Left hindlimb (tissue), 1 donor: ENCODE measurements around the gene GNG13.
"Not testable (repeated sequence)": the region's sequence is repeated elsewhere in the genome, so short reads cannot be mapped to it uniquely, and the experiment has no call there.

Source experiments
- DNase-seq: peaks from one replicate; pipeline ENCODE4 v3.0.0-alpha.2; 2018

Gene GNG13

GRCh38 chr16:760545-761343 is 39.8 kb downstream of the GNG13 start, which contains the start of gene MSLN:
Gene MSLN (plus strand): TSS chr16:760734. CDS start chr16:762681, 1,947 bp downstream.
- peak; percentile 19 for DNase-seq

GRCh38 chr16:760065-760464 is 40.5 kb downstream of the GNG13 start:
- peak; percentile 5 for DNase-seq

- DNase-seq, result peak; percentile 10
Observed at GRCh38 chr16:759110-759910, 41.2 kb downstream of the GNG13 start.

- no peak for DNase-seq
Observed at GRCh38 chr16:756428-756827, 44.1 kb downstream of the GNG13 start.

- DNase-seq, result peak; percentile 9
Observed at GRCh38 chr16:754656-755055, 45.9 kb downstream of the GNG13 start.

GRCh38 chr16:754121-754607 is 46.4 kb downstream of the GNG13 start:
- not testable (repeated sequence) for DNase-seq

GRCh38 chr16:752007-752312 is 48.6 kb downstream of the GNG13 start:
- DNase-seq, result peak; percentile 5

- peak; percentile 22 for DNase-seq
Observed at GRCh38 chr16:751152-752006, 49.2 kb downstream of the GNG13 start.

GRCh38 chr16:750485-750884 is 50.0 kb downstream of the GNG13 start:
- no peak for DNase-seq

- no peak for DNase-seq
Observed at GRCh38 chr16:749010-749409, 51.5 kb downstream of the GNG13 start.
